IMR-90 (cell line): ENCODE data around the gene ATP1B3.
"Not testable (repeated sequence)": the region's sequence is repeated elsewhere in the genome, so short reads cannot be mapped to it uniquely, and the experiment has no call there.

ENCODE experiments used
- BHLHE40 ChIP-seq: fragments of 150-350 bp; IDR thresholded peaks from 2 replicates; pipeline ENCODE4 v1.6.1; 2016; ENCODE audit warnings: mild to moderate bottlenecking, low read depth, low read length
- CTCF ChIP-seq: conservative IDR thresholded peaks from 2 replicates; pipeline ENCODE4 v1.5.1; 2012; ENCODE audit warnings: mild to moderate bottlenecking, low read depth, low read length, improper control_type of control experiment
- ELK1 ChIP-seq: fragments of 150-350 bp; IDR thresholded peaks from 2 replicates; pipeline ENCODE4 v1.6.1; 2016; ENCODE audit warnings: low read depth, mild to moderate bottlenecking, low read length, moderate library complexity, borderline replicate concordance
- POLR2A ChIP-seq: IDR thresholded peaks from 2 replicates; pipeline ENCODE4 v1.6.1; 2012; ENCODE audit warnings: mild to moderate bottlenecking, low read depth, low read length
- USF2 ChIP-seq: fragments of 150-350 bp; IDR thresholded peaks from 2 replicates; pipeline ENCODE4 v1.6.1; 2017; ENCODE audit warnings: mild to moderate bottlenecking, antibody characterized with exemption, low read length, low read depth

GRCh38 chr3:141848159-141848748 lies 28.2 kb upstream of the ATP1B3 start:
- TF ChIP-seq POLR2A, CTCF, USF2, BHLHE40, ELK1: not testable (repeated sequence)
